HG03558 (cell line): ENCODE measurements around the gene MLN.
"Not testable (repeated sequence)": the region's sequence is repeated elsewhere in the genome, so short reads cannot be mapped to it uniquely, and the experiment has no call there.

ENCODE experiments used
- ATAC-seq: cut with Tn5 transposase; IDR thresholded peaks from one replicate; pipeline ENCODE4 v1.9.1; 2021; ENCODE audit warnings: moderate number of reproducible peaks; ENCODE audit not compliant: unreplicated experiment; ENCODE audit errors: extremely low read depth

The MLN gene

DNA sequence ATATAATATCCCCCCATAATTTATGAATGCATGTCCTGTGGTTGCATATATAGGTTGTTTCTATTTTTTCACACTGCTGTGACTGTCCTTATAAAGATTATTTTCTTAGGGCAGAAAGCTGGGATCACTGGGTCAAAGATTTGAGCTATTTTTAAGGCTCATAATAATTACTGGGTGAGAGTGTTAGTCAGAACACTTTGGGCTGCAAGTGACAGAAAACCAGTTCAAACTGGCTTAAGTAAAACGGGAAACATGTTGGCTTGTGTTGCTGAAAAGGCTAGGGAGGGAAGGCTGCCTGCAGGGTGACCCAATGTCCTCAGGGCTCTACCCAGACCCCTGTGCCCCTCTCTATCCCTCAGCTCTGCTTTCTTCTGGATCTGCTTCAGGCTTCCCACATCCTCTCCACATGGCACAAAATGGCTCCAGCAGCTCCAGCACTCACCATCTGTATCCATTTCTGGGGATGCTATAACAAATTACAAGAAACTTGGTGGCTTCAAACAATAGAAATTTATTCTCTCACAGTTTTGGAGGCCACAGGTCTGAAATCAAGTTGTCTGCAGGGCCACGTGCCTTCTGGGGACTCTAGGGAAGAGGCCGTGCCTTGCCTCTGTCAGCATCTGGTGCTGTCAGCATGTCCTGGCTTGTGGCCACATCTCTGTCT, 33.1 kb upstream of the MLN start:
- ATAC-seq, result no peak

DNA sequence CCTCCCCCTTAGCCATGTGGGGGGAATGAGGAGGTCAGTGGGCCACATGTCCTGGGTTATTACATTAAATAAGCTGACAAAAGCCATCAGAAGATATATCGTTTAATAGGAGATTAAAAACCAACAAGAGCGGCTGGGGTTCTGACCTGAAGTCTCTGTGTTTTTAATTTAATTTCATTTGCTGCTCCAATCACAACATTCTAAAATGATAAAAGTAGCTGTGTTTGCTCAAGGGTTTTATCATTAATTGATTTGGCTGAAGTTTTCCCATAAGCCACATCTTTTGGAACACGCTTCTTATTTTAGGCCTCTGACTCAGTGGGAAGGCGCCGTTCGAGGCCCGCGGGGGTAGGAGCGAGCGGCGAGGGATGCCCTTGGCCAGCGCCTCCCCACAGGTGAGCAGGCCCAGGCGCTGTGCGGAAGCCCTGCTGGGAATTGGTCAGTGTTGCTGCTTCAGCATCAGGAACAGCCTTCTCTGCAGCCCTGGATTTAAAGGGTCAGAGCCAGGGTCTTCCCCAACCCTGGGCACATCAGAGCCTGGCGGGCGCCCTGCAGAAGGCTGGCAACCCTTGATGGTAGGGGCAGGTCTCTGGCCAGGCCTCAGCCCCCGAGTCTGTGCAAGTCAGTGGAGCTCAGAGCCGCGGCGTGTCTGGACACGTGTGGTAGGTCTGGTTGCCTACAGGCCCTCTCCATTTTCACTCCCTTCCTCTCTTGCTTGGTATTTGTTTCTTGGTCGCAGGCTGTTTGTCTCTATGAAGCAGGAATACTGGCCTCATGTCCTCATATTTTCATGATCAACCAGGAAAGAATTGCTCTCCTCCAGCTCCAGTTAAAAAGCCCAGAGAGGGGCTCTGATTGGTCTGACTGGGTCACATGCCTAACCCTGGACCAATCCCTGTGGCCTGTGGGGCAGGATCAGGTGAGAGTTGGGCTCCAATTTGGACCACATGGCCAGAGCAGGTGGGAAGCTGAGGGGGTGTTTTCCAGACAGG, 30.9 kb upstream of the MLN start:
- no peak for ATAC-seq

DNA sequence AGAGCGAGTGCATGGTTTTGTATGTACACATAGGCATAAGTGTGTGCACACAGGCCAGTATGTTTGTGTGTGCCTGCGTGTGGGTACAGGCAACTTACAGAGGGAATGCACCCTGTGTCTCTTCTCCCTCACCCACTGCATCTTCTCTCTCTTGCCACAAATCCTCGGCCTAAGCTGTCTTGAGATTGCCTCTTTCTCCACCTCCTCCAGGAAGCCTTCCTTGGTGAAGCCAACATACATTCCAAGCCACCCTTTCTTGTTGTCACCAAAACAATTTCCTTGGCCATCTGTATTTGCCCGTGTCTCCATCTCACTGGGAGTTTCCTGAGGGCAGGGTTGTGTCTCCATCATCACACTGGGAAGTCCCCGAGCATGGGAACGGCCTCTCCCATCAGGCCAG, 29.8 kb upstream of the MLN start:
- no peak for ATAC-seq

DNA sequence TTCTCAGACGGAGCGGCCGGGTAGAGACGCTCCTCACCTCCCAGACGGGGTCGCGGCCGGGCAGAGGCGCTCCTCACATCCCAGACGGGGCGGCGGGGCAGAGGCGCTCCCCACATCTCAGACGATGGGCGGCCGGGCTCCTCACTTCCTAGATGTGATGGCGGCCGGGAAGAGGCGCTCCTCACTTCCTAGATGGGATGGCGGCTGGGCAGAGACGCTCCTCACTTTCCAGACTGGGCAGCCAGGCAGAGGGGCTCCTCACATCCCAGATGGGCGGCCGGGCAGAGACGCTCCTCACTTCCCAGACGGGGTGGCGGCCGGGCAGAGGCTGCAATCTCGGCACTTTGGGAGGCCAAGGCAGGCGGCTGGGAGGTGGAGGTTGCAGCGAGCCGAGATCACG, 29.0 kb upstream of the MLN start:
- ATAC-seq, result not testable (repeated sequence)

- not testable (repeated sequence) for ATAC-seq
Measured at GRCh38 chr6:33831725-33832124, 27.9 kb upstream of the MLN start.

- no peak for ATAC-seq
Measured at GRCh38 chr6:33830635-33831240, 26.9 kb upstream of the MLN start.

GRCh38 chr6:33828764-33829731, 25.2 kb upstream of the MLN start:
- no peak for ATAC-seq

GRCh38 chr6:33828452-33828763, 24.6 kb upstream of the MLN start:
- no peak for ATAC-seq

- ATAC-seq, result no peak
Measured at GRCh38 chr6:33827546-33828451, 24.0 kb upstream of the MLN start.

- ATAC-seq, result no peak
Measured at GRCh38 chr6:33826537-33826936, 22.7 kb upstream of the MLN start.

GRCh38 chr6:33824461-33825154, 20.8 kb upstream of the MLN start:
- ATAC-seq, result no peak

- ATAC-seq, result no peak
Measured at GRCh38 chr6:33823806-33824205, 20.0 kb upstream of the MLN start.

DNA sequence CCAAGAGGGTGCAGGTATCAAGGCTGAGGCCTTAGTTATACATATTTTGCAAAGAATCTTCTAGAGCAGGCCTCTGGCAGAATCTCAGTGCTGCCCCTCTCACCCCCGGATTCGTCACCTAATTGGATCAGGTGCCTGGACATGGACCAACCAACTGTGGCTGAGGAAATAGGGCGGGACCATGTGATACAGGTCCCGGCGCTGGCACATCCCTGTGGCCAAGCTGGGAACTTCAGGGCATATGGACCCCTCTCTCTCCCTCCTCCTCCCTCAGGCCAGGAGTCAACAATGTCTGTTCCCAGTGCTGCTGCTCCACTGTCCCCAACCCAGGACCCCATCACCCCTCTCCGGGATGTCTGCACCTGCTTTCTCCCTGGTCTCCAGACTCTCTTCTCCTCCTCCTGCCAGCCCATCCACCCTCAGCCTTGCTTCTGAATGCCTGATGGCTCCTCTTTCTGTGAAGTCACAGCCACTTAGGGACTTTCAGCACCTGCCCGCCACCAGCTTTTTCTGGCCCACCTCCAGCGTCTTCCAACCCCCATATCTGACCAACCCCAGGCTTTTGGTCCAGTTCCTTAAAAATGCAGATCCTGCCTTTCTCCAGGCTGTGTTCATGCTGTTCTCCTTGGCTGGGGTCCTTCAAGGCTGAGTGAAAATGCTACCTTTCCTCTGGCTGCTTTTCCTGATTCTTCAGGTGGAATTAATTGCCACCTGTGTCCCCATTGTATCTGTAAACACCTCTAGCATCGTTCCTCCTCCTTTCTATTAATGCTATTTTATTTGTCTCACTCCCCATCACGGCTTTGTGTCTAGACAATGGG, 19.0 kb upstream of the MLN start:
- no peak for ATAC-seq

DNA sequence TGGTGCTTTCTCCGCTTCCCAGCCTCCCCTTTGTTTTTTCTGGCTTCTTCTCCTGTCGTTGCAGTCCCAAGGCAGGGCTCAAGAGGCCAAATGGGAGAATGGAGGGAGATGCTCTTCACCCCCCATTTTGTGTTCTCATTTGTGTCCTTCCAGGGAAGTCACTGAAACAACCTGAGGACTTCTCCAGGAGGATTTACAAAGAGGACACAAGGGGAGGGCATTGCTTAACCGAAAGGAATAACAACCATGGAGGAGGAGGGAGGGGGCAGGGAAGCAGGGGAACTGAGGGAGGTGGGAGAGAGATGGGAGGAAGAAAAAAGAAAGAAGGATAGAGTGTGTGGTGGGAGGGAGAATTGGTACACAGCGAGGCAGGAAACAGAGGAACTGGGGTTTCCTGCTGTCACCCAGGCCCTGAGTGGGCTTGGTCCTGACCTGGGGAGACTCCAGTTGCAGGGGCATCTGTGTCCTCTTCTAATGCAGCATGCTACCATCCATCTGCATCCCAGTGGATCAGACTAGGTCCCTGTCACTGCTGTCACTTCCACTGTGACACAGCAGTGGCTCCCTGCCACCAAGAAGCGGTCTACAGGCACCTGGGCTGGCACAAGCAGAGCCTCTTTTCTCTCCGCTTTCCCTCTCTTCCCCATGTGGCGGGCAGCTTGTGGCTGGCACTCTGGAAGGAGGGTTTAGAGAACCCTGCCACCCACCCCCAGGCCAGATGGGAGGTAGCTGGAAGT, 17.1 kb upstream of the MLN start:
- ATAC-seq, result no peak

- ATAC-seq, result no peak
Measured at GRCh38 chr6:33820243-33820642, 16.4 kb upstream of the MLN start.

- no peak for ATAC-seq
Measured at GRCh38 chr6:33819021-33819420, 15.2 kb upstream of the MLN start.

- no peak for ATAC-seq
Measured at GRCh38 chr6:33818293-33818692, 14.5 kb upstream of the MLN start.
